HL-60 (cell line): ENCODE results near the gene MUC6.

Experiments used
- DNase-seq, 2 experiments: peaks; one replicate each; pipeline ENCODE4 v3.0.0-alpha.2; 2010 to 2020; ENCODE audit warnings: low read depth in 1 of 2, low spot score in 1 of 2
- H3K27ac ChIP-seq: fragments of 250-450 bp; sonication (Bioruptor Pico); replicated peaks from 2 replicates; pipeline ENCODE4 v1.5.1; 2020; ENCODE audit warnings: mild to moderate bottlenecking, moderate library complexity
- H3K27me3 ChIP-seq: fragments of 250-450 bp; sonication (Bioruptor Pico); 2 replicates; pipeline ENCODE4 v1.5.1; 2021; ENCODE audit warnings: mild to moderate bottlenecking, moderate library complexity; ENCODE audit not compliant: insufficient read depth, poor library complexity, severe bottlenecking
- H3K4me3 ChIP-seq: replicated peaks from 2 replicates; pipeline ENCODE4 v1.5.1; 2011; ENCODE audit warnings: mild to moderate bottlenecking, control low read depth, low read length; ENCODE audit not compliant: insufficient read depth
- CTCF ChIP-seq: IDR thresholded peaks from one replicate; pipeline ENCODE4 v1.5.1; 2011; ENCODE audit warnings: low read length, control low read depth, inconsistent platforms; ENCODE audit not compliant: insufficient read depth
- GABPA ChIP-seq: IDR thresholded peaks from 2 replicates; pipeline ENCODE4 v1.6.1; 2012; ENCODE audit warnings: low read depth
- POLR2AphosphoS5 ChIP-seq: IDR thresholded peaks from 2 replicates; pipeline ENCODE4 v1.6.1; 2012; ENCODE audit warnings: low read depth
- REST ChIP-seq: IDR thresholded peaks from 2 replicates; pipeline ENCODE4 v1.6.1; 2012; ENCODE audit warnings: low read depth; ENCODE audit not compliant: insufficient replicate concordance
- SPI1 ChIP-seq: IDR thresholded peaks from 2 replicates; pipeline ENCODE4 v1.6.1; 2012; ENCODE audit warnings: low read depth, mild to moderate bottlenecking, borderline replicate concordance

MUC6 gene

GRCh38 chr11:1032310-1032891 is 4.1 kb downstream of the MUC6 start:
- Histone ChIP-seq H3K27me3 (no peaks in the 10 kb centered on the region), H3K4me3 (no peak overlapping the region), H3K27ac (no peak overlapping the region)
- no peak for DNase-seq
- no peak for TF ChIP-seq GABPA
- TF ChIP-seq CTCF, result no peak
- TF ChIP-seq REST, result no peak
- no peak for TF ChIP-seq SPI1
- TF ChIP-seq POLR2AphosphoS5, result no peak

GRCh38 chr11:1031121-1031899 is 5.2 kb downstream of the MUC6 start:
- no peaks in the 10 kb centered on the region for H3K27me3 ChIP-seq
- H3K27ac ChIP-seq, result no peak overlapping the region
- no peak for DNase-seq
- no peak overlapping the region for H3K4me3 ChIP-seq
- TF ChIP-seq GABPA (no peak), CTCF (no peak), SPI1 (no peak), POLR2AphosphoS5 (no peak), REST (no peak)

GRCh38 chr11:1030556-1030955 is 6.0 kb downstream of the MUC6 start:
- DNase-seq, result no peak
- Histone ChIP-seq H3K27me3 (no peaks in the 10 kb centered on the region), H3K27ac (no peak overlapping the region), H3K4me3 (no peak overlapping the region)
- TF ChIP-seq CTCF (no peak), REST (no peak), SPI1 (no peak), POLR2AphosphoS5 (no peak), GABPA (no peak)
